Liver (tissue), 3 donors: Measurements from ENCODE around the gene TACC2.

Experiments used
- CTCF ChIP-seq: fragments of 150-350 bp; IDR thresholded peaks from 2 replicates; pipeline ENCODE4 v1.5.1; 2017; ENCODE audit warnings: improper control_type of control experiment, low read depth, low read length; ENCODE audit not compliant: missing input control
- GABPA ChIP-seq, 2 donors: IDR thresholded peaks in 1 of 2; conservative IDR thresholded peaks in 1 of 2; 2 replicates each; pipeline ENCODE4 v1.6.1; 2016; ENCODE audit warnings: antibody characterized with exemption in 2 of 2, mild to moderate bottlenecking in 1 of 2, moderate library complexity in 1 of 2
- HNF4G ChIP-seq: IDR thresholded peaks from 2 replicates; pipeline ENCODE4 v1.6.1; 2016; ENCODE audit warnings: antibody characterized with exemption
- TF ChIP-seq, protein P1 (sequence below): IDR thresholded peaks from 2 replicates; pipeline ENCODE4 v1.6.1; 2016; ENCODE audit warnings: antibody characterized with exemption, mild to moderate bottlenecking
- donor health status: healthy.
- donor health status: healthy.

DNA sequence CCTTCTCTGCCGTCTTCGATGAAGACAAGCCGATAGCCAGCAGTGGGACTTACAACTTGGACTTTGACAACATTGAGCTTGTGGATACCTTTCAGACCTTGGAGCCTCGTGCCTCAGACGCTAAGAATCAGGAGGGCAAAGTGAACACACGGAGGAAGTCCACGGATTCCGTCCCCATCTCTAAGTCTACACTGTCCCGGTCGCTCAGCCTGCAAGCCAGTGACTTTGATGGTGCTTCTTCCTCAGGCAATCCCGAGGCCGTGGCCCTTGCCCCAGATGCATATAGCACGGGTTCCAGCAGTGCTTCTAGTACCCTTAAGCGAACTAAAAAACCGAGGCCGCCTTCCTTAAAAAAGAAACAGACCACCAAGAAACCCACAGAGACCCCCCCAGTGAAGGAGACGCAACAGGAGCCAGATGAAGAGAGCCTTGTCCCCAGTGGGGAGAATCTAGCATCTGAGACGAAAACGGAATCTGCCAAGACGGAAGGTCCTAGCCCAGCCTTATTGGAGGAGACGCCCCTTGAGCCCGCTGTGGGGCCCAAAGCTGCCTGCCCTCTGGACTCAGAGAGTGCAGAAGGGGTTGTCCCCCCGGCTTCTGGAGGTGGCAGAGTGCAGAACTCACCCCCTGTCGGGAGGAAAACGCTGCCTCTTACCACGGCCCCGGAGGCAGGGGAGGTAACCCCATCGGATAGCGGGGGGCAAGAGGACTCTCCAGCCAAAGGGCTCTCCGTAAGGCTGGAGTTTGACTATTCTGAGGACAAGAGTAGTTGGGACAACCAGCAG, 221.7 kb downstream of the TACC2 start:
- TF ChIP-seq GABPA (IDR thresholded peaks at IDR 0.05 in 1 of 2, conservative IDR thresholded peaks at IDR 0.05 in 1 of 2) (no peak), CTCF (no peak), HNF4G (no peak)
- TF ChIP-seq, protein P1, sequence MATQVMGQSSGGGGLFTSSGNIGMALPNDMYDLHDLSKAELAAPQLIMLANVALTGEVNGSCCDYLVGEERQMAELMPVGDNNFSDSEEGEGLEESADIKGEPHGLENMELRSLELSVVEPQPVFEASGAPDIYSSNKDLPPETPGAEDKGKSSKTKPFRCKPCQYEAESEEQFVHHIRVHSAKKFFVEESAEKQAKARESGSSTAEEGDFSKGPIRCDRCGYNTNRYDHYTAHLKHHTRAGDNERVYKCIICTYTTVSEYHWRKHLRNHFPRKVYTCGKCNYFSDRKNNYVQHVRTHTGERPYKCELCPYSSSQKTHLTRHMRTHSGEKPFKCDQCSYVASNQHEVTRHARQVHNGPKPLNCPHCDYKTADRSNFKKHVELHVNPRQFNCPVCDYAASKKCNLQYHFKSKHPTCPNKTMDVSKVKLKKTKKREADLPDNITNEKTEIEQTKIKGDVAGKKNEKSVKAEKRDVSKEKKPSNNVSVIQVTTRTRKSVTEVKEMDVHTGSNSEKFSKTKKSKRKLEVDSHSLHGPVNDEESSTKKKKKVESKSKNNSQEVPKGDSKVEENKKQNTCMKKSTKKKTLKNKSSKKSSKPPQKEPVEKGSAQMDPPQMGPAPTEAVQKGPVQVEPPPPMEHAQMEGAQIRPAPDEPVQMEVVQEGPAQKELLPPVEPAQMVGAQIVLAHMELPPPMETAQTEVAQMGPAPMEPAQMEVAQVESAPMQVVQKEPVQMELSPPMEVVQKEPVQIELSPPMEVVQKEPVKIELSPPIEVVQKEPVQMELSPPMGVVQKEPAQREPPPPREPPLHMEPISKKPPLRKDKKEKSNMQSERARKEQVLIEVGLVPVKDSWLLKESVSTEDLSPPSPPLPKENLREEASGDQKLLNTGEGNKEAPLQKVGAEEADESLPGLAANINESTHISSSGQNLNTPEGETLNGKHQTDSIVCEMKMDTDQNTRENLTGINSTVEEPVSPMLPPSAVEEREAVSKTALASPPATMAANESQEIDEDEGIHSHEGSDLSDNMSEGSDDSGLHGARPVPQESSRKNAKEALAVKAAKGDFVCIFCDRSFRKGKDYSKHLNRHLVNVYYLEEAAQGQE = no peak
